B cell (primary cell): ENCODE data around the gene NDUFA5. TPM values are rescaled to one million over a fixed set of nuclear protein-coding genes. Genes with fewer than 3 reads are reported as not detected.

Source experiments
- ATAC-seq: fragments of 200-7000 bp; cut with Tn5 transposase; one replicate; pipeline ENCODE4 v1.10.0; 2021; ENCODE audit warnings: low read depth, mild to moderate bottlenecking, moderate number of reproducible peaks, moderate library complexity
- CTCF ChIA-PET: fragments of 350-600 bp; sonication (Branson Sonifier 250); formaldehyde crosslinking; loops from one replicate; lab custom pipeline; 2021; ENCODE audit warnings: antibody characterized with exemption, inconsistent platforms; lab: Charles Lee
- POLR2A ChIA-PET: fragments of 350-600 bp; sonication (Branson Sonifier 250); formaldehyde crosslinking; loops from one replicate; lab custom pipeline; 2021; ENCODE audit warnings: antibody characterized with exemption; lab: Charles Lee
- DNase-seq: peaks from one replicate; pipeline ENCODE4 v3.0.0; 2013
- H2AFZ ChIP-seq: 2 replicates; pipeline ENCODE4 v1.6.1; 2012; ENCODE audit warnings: mild to moderate bottlenecking, low read depth, low read length; ENCODE audit not compliant: insufficient read depth, poor library complexity, severe bottlenecking
- H3K27ac ChIP-seq, 2 donors: 1 replicate in 1 of 2; 2 replicates in 1 of 2; pipeline ENCODE4 v1.5.1; 2012 to 2013; ENCODE audit warnings: low read length in 2 of 2, mild to moderate bottlenecking in 2 of 2, moderate library complexity in 1 of 2
- H3K27me3 ChIP-seq, 4 experiments: fragments of 200-600 bp in 1 of 4; sonication (generic) in 1 of 4; replicated peaks in 1 of 4; 1 replicate in 2 of 4; 2 replicates in 2 of 4; pipeline versions ENCODE4 v1.6.1 to v1.7.0; 2013 to 2016; ENCODE audit warnings: low read length in 3 of 4, mild to moderate bottlenecking in 2 of 4, mixed read lengths in 1 of 4, moderate library complexity in 1 of 4; ENCODE audit not compliant: insufficient read depth in 4 of 4, control insufficient read depth in 3 of 4; ENCODE audit errors: control extremely low read depth in 1 of 4
- H3K36me3 ChIP-seq, 2 experiments: replicated peaks in 1 of 2; 1 replicate in 1 of 2; 2 replicates in 1 of 2; pipeline versions ENCODE4 v1.6.1 to v1.7.1; 2013; ENCODE audit warnings: low read length in 1 of 2; ENCODE audit not compliant: insufficient read depth in 2 of 2, control insufficient read depth in 1 of 2; ENCODE audit errors: control extremely low read depth in 1 of 2, extremely low read depth in 1 of 2
- H3K4me1 ChIP-seq, 2 donors: fragments of 200-600 bp in 1 of 2; sonication (generic) in 1 of 2; 1 replicate in 1 of 2; 2 replicates in 1 of 2; pipeline versions ENCODE4 v1.5.1 to v1.6.1; 2013 to 2017; ENCODE audit warnings: low read length in 2 of 2; ENCODE audit not compliant: control insufficient read depth in 2 of 2, insufficient read depth in 2 of 2
- H3K4me2 ChIP-seq: replicated peaks from 2 replicates; pipeline ENCODE3; 2012; ENCODE audit warnings: mild to moderate bottlenecking, low read depth, low read length; ENCODE audit not compliant: poor library complexity, severe bottlenecking
- H3K4me3 ChIP-seq, 5 experiments: fragments of 200-600 bp in 1 of 5; sonication (generic) in 1 of 5; 1 replicate in 3 of 5; 2 replicates in 2 of 5; pipeline versions ENCODE4 v1.5.1 to v1.7.0; 2011 to 2016; ENCODE audit warnings: low read length in 4 of 5, mild to moderate bottlenecking in 4 of 5, low read depth in 2 of 5, control low read depth in 1 of 5, moderate library complexity in 1 of 5; ENCODE audit not compliant: insufficient read depth in 1 of 5; ENCODE audit errors: control extremely low read depth in 1 of 5, extremely low read depth in 1 of 5
- H3K79me2 ChIP-seq: fragments of 200-600 bp; sonication (generic); one replicate; pipeline ENCODE4 v1.6.0; 2016; ENCODE audit warnings: low read length; ENCODE audit not compliant: control insufficient read depth, insufficient read depth
- H3K9ac ChIP-seq: fragments of 200-600 bp; sonication (generic); 2 replicates; pipeline ENCODE4 v1.6.1; 2017; ENCODE audit warnings: mild to moderate bottlenecking, low read length, moderate library complexity
- H3K9me3 ChIP-seq, 3 donors: one replicate each; pipeline versions ENCODE4 v1.6.1 to v1.7.1; 2013; ENCODE audit warnings: low read length in 2 of 3; ENCODE audit not compliant: control insufficient read depth in 2 of 3, insufficient read depth in 1 of 3; ENCODE audit errors: control extremely low read depth in 1 of 3
- H4K20me1 ChIP-seq: 2 replicates; pipeline ENCODE4 v1.6.0; 2012; ENCODE audit warnings: mild to moderate bottlenecking, low read length; ENCODE audit not compliant: insufficient read depth, control insufficient read depth, poor library complexity, severe bottlenecking
- H3K27ac Mint-ChIP-seq: one replicate; pipeline ENCODE4 v1.8.0; 2021; ENCODE audit warnings: mixed read lengths
- H3K27me3 Mint-ChIP-seq: one replicate; pipeline ENCODE4 v1.8.0; 2021; ENCODE audit warnings: mixed read lengths
- H3K4me1 Mint-ChIP-seq: one replicate; pipeline ENCODE4 v1.8.0; 2021; ENCODE audit warnings: mixed read lengths
- H3K4me3 Mint-ChIP-seq: one replicate; pipeline ENCODE4 v1.8.0; 2021; ENCODE audit warnings: mixed read lengths
- H3K9me3 Mint-ChIP-seq: one replicate; pipeline ENCODE4 v1.8.0; 2022; ENCODE audit warnings: mixed read lengths; ENCODE audit not compliant: insufficient read depth
- CTCF ChIP-seq: fragments of 200-600 bp; IDR thresholded peaks from one replicate; pipeline ENCODE4 v1.8.0; 2022; ENCODE audit warnings: antibody characterized with exemption, mild to moderate bottlenecking
- EZH2 ChIP-seq: IDR thresholded peaks from 2 replicates; pipeline ENCODE4 v1.6.1; 2012; ENCODE audit warnings: borderline replicate concordance, low read depth, mild to moderate bottlenecking, moderate library complexity, low read length; ENCODE audit not compliant: insufficient read depth, poor library complexity, severe bottlenecking
- WGBS: methylation state at CpG from one replicate; pipeline ENCODE4 v1.1.5; 2013; ENCODE audit warnings: missing lambda C conversion rate; ENCODE audit not compliant: insufficient coverage; 5-methylcytosine and 5-hydroxymethylcytosine counted together
- intact Hi-C: fragments of 100-400 bp; cut with micrococcal nuclease; formaldehyde crosslinking; loops from one replicate; pipeline ENCODE4 v1.10.0; 2022
- polyA plus RNA-seq: library from polyadenylated mRNA; depleted of rRNA; stranded (reverse); fragments of >200 nt; gene quantifications from 2 replicates; pipeline ENCODE4 v1.2.3, GENCODE V29; 2012
- total RNA-seq, 2 donors: library from RNA; stranded (reverse); fragments of 120-200 nt in 1 of 2; gene quantifications; 1 replicate in 1 of 2; 2 replicates in 1 of 2; pipeline versions ENCODE4 v1.2.3 to v1.2.4, GENCODE V29; 2013 to 2022

NDUFA5 gene
- total and polyA plus RNA-seq, 2 donors (not counting 1 experiment from before 2014, with no cell fraction given) = 8.1 to 50.7 TPM

- Histone ChIP-seq H3K9me3 (peaks cover 0 to 3% (median 0%) of the 10 kb centered on the region in 3 donors), H3K27me3 (peaks cover 0 to 2% (median 0%) of the 10 kb centered on the region in 4 experiments), H3K4me3 (no peak overlapping the region), H4K20me1 (no peaks in the 10 kb centered on the region), H3K36me3 (peaks cover 1 to 9% of the 10 kb centered on the region in 2 experiments), H2AFZ (no peak overlapping the region), H3K27ac (no peak overlapping the region), H3K4me2 (no peak overlapping the region), H3K79me2 (no peaks in the 10 kb centered on the region), H3K4me1 (peaks cover 5 to 13% of the 10 kb centered on the region in 2 donors), H3K9ac (no peak overlapping the region)
- Mint-ChIP-seq H3K4me1 (peaks cover 9% of the 10 kb centered on the region), H3K9me3 (no peaks in the 10 kb centered on the region), H3K4me3 (no peak overlapping the region), H3K27me3 (no peaks in the 10 kb centered on the region), H3K27ac (no peak overlapping the region)
- no CpG with 5 or more reads among the region's 1 CpG for WGBS
- ChIA-PET POLR2A (no interaction called here), CTCF (interaction anchor here (1.0 to 1.7 kb wide), 3 partner anchors 18 to 46 kb away, joined by 4 to 5 read pairs (median 4); partner anchors contain the start of gene NDUFA5)
- no peak for TF ChIP-seq CTCF
- no peak for TF ChIP-seq EZH2
- intact Hi-C loops = no loop called here
- DNase-seq (no peak), ATAC-seq (no peak)
Measured at GRCh38 chr7:123538897-123539296, 18.7 kb downstream of the NDUFA5 start.

- TF ChIP-seq CTCF (no peak), EZH2 (no peak)
- Mint-ChIP-seq H3K4me1 (peaks cover 14% of the 10 kb centered on the region), H3K9me3 (no peaks in the 10 kb centered on the region), H3K27me3 (no peaks in the 10 kb centered on the region), H3K4me3 (no peak overlapping the region), H3K27ac (no peak overlapping the region)
- ChIA-PET POLR2A (no interaction called here), CTCF (interaction anchor here (1.0 to 1.9 kb wide), 3 partner anchors 44 to 46 kb away, joined by 4 to 7 read pairs (median 4); no protein-coding TSS in a partner anchor)
- intact Hi-C loops = no loop called here
- no peak for DNase-seq
- Histone ChIP-seq H3K4me3 (no peak overlapping the region), H3K4me1 (peaks cover 10 to 15% of the 10 kb centered on the region in 2 donors), H4K20me1 (no peaks in the 10 kb centered on the region), H3K27me3 (peaks cover 0 to 3% (median 1%) of the 10 kb centered on the region in 4 experiments), H2AFZ (no peak overlapping the region), H3K9ac (no peak overlapping the region), H3K27ac (no peak overlapping the region), H3K36me3 (peaks cover 1 to 5% of the 10 kb centered on the region in 2 experiments), H3K4me2 (no peak overlapping the region), H3K79me2 (no peaks in the 10 kb centered on the region), H3K9me3 (peaks cover 0 to 3% (median 0%) of the 10 kb centered on the region in 3 donors)
- ATAC-seq = no peak
- 38% methylated on average over 1 of the region's 7 CpGs for WGBS
Measured at GRCh38 chr7:123538189-123538714, 19.4 kb downstream of the NDUFA5 start.
